ENCODE measurements around the gene SIGLECL1.
"Not testable (repeated sequence)": the region's sequence is repeated elsewhere in the genome, so short reads cannot be mapped to it uniquely, and the experiment has no call there.

The SIGLECL1 gene

DNA sequence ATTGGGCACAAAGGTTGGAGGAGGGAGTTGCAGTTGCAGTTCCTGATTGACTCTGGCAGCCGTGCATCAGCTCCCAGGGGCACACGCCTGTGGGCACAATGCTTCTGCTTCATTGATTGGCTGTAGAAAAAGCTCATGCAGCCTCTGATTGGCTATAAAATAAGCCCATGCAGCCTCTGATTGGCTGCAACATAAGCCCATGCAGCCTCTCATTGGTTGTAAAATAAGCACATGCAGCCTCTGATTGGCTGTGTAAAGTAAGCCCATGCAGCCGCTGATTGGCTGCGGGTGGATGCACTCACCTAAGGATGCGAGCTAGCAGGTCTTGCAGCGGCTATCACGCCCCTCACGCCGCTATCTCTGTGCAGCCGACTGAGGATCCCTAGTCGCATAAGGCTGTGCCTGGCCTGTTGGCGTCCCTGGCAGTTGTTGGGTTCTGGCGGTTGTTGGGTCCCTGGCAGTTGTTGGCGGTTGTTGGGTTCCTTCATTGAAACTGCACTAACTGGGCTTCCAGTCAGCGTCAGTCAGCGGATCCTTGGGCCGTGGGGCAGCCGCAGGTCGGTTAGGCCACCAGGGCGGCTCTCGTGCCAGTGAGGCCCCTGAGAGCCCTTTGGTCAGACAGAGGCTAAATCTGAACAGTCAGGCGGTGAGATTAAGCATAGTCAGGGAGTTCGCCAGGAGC, at the start of gene SIGLECL1:
Gene SIGLECL1 (plus strand): TSS at position 295 of the 682 bp plus-strand sequence. CDS start 12,993 bp downstream, outside the sequence.
- DNase-seq (ENCODE audit: low spot score), result no peak

DNA sequence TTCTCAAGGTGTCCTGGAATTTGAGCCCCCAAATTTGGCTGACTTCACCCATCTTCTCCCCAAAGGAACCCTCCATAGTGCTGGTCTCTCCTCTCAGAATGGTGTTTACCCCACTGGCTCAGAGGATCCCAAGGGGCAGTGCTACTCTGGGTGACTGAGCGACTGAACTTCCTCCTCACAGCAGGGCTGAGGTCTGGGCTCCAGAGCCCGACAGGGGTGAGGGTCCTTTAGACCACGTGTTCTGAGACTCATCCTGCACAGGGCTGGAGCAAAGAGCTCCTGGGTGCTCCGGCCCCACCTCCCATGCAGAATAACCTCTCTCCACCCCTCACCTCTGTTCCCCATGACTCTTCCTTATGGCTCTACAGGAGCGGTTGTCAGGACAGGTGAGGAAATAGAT, 49.2 kb upstream of the SIGLECL1 start:
- DNase-seq (ENCODE audit: low spot score), result no peak

DNA sequence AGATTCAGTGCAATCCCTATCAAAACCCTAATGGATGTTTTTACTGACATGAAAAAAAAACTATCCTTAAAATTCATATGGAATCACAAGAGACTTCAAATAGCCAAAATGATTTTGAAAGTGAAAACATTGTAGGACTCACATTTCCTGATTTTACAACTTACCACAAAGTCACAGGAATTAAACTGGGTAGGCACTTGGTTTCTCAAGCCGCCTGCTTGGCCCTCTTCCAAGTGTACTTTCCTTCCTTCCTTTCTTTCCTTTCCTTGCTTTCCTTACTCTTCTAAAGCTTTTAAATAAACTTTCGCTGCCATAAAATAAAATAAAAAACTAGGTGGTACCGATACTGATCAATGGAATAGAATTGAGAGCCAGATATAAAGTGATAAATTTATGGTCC, 47.0 kb upstream of the SIGLECL1 start:
- no peak for DNase-seq (ENCODE audit: low spot score)

DNA sequence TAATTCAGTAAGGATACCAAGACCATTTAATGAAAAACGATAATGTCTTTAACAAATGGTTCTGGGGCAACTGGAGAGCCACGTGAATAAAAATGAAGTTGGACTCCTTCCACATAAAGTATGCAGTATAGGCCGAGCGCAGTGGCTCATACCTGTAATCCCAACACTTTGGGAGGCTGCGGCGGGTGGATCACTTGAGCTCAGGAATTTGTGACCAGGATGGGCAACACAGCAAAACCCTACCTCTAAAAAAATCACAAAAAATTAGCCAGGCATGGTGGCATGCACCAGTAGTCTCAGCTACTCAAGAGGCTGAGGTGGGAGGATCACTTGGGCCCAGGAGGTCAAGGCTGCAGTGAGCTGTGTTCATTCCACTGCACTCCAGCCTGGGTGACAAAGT, 46.6 kb upstream of the SIGLECL1 start:
- no peak for DNase-seq (ENCODE audit: low spot score)

DNA sequence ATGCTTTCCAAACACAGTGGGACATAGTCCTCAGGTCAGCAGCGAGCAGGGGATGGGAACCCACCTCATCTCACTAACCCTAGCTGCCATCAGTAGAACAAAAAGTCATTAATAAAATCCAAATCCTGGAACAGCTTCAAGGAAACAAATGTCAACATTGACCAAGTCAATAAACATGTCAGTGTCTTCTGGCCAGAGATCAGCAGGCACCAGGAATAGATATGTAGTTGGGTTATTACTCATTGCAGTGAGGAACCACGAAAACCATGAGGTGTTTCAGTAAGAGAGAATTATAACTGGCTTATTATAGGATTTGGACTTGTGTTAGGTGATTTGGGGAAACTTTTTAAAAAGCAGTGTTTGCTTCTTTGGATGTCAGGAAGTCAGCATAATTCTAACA, 43.1 kb upstream of the SIGLECL1 start:
- DNase-seq (ENCODE audit: low spot score), result no peak

DNA sequence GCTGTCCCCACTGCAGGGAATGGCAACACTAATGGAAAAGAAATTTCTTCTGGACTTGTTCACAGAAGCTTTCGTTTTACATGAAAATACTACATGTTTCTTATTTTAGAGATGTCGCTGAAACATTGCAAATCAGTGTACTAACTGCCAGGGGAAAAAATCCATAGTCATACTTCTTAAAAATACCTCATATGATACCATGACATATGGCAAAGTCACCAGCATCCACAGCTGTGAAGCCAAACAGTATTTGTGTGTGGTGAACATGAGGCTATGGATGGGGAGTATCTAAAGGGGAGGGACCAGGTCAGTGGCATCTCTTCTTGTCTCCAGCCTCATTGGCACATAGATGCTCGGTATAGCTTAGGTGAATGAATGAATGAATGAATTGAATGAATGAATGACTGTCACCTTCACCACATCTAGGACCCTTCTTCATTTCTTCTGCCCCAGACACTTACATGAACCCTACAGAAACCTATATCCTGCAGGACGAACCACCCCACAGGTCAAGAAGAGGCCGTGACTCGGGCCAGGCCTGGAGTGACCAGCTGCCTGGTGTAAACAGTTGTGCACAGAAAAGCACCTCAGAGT, 40.6 kb upstream of the SIGLECL1 start:
- DNase-seq (ENCODE audit: low spot score), result no peak

DNA sequence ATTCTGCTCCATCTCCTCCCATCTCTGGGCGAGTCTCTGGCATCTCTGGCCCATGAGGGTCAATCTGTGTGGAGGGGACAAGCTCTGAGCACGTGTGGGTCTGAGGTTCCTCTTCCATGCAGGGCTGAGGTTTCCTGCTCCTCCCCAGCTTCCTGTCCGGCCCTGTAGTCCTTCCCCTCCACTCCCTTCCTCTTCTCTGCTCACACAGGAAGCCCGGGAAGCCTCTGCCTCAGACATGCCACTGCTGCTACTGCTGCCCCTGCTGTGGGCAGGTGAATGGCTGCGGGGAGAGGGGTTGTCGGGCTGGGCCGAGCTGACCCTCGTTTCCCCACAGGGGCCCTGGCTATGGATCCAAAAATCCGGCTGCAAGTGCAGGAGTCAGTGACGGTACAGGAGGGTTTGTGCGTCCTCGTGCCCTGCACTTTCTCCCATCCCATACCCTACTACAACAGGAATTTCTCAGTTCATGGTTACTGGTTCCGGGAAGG, 40.0 kb upstream of the SIGLECL1 start:
- not testable (repeated sequence) for DNase-seq (ENCODE audit: low spot score)

DNA sequence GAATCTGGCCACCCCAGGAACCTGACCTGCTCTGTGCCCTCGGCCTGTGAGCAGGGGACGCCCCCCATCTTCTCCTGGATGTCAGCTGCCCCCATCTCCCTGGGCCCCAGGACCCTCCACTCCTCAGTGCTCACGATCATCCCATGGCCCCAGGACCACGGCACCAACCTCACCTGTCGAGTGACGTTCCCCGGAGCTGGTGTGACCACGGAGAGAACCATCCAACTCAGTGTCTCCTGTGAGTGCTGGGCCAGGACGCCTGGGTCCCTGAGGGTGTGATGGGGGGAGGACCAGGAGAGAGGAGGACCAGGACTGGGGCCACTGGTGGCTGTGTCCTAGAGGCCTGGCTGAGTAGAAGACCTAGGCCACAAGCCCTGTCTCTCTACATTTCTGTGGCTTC, 39.0 kb upstream of the SIGLECL1 start:
- DNase-seq (ENCODE audit: low spot score), result no peak

DNA sequence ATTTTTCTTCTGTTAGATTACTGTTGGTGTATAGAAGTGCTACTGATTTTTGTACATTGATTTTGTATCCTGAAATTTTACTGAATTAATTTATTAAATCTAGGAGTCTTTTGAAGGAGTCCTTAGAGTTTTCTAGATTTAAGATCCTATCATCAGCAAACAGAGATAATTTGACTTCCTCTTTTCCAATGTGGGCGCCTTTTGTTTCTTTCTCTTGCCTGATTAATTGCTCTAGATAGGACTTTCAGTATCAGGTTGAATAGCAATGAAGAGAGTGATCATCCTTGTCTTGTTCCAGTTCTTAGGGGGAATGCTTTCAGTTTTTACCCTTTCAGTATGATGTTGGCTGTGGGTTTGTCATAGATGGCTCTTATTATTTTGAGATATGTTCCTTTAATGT, 31.6 kb upstream of the SIGLECL1 start:
- DNase-seq (ENCODE audit: low spot score), result no peak

DNA sequence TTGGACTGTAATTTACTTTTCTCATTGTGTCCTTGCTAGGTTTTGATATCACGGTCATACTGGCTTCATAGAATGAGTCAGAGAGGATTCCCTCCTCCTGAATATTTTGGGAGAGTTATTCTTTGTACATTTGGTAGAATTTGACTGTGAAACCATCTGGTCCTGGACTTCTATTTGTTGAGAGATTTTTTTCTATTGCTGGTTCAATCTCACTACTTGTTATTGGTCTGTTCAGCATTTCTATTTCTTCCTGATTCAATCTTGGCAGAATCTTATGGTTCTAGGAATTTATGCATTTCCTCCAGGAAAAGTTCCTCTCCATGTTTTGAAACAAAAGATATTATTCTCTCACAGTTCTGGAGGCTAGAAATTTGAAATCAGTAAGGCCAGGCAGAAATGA, 30.9 kb upstream of the SIGLECL1 start:
- no peak for DNase-seq (ENCODE audit: low spot score)

DNA sequence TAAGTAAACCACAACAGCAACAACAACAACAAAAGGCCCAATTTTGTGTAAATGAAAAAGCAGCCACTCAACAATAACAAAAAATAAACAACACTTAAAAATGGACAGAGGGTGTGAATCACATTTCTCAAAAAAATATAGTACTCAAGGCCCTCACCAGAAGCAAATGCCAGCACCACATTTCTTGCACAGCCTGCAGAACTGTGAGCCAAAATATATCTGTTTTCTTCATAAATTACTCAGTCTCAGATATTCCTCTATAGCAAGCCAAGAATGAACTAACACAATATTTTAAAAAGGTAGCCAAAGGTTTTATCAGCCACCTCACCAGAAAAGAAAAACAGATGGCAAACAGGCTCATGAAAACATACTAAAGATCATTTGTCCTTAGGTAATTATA, 29.9 kb upstream of the SIGLECL1 start:
- no peak for DNase-seq (ENCODE audit: low spot score)

DNA sequence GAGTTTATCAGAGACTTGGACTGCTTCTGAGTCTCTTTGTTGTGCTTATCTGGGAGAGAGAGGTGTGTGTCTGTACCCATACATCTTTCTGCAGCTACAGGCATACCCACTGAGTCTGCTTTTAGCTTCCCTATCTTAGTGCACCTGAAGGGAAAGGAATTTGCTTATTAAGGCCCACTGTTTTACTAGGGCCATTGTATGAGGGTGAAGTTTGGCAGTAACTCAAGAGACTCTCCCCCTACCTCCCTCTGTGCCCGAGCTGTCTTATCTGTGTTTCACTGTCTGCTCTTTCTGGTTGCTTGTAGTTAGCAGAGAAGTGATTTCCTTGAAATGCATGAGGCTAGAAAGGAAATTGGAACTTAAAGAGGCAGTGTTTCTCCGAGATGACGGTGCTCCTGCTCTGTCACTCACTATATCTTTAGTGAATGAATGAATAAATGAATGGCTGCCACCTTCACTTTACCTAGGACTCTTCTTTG, 26.7 kb upstream of the SIGLECL1 start:
- DNase-seq (ENCODE audit: low spot score), result no peak

DNA sequence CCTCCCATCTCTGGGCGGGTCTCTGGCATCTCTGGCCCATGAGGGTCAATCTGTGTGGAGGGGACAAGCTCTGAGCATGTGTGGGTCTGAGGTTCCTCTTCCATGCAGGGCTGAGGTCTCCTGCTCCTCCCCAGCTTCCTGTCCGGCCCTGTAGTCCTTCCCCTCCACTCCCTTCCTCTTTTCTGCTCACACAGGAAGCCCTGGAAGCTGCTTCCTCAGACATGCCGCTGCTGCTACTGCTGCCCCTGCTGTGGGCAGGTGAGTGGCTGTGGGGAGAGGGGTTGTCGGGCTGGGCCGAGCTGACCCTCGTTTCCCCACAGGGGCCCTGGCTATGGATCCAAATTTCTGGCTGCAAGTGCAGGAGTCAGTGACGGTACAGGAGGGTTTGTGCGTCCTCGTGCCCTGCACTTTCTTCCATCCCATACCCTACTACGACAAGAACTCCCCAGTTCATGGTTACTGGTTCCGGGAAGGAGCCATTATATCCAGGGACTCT, 25.9 kb upstream of the SIGLECL1 start, which contains the start of gene CD33:
Gene CD33 (plus strand): TSS at position 183 of the 496 bp plus-strand sequence. CDS start 39 bp downstream, at position 222.
- not testable (repeated sequence) for DNase-seq (ENCODE audit: low spot score)

DNA sequence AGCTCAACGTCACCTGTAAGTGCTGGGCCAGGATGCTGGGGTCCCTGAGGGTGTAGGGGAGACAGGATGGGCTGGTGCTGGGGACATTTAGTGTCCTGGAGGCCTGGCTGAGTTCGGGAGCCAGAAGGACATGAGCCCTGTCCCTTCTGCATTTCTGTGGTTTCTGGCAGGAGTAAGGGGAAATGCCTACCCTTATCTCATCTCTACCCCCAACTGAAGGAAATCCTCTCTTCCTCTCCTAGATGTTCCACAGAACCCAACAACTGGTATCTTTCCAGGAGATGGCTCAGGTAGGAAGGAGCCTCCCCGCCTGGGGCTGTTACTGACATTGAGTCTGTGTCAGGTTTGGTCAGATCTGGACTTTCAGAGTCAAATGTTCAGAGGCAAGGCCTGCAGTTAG, 24.8 kb upstream of the SIGLECL1 start:
- no peak for DNase-seq (ENCODE audit: low spot score)

DNA sequence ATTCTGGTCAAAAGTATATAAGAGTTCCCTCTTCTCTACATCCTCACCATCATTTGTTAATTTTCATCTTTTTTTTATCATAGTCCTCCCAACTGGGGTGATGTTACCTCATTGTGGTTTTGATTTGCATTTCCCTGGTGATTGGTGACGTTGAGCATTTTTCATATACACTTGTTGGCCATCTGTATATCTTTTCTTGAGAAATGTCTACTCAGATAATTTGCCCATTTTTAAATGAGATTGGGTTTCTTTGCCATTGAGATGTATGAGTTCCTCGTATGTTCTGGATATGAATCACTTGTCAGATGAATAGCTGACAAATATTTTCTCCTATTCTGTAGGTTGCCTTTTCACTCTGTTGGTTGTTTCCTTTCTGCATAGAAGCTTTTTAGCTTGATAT, 23.6 kb upstream of the SIGLECL1 start:
- no peak for DNase-seq (ENCODE audit: low spot score)

DNA sequence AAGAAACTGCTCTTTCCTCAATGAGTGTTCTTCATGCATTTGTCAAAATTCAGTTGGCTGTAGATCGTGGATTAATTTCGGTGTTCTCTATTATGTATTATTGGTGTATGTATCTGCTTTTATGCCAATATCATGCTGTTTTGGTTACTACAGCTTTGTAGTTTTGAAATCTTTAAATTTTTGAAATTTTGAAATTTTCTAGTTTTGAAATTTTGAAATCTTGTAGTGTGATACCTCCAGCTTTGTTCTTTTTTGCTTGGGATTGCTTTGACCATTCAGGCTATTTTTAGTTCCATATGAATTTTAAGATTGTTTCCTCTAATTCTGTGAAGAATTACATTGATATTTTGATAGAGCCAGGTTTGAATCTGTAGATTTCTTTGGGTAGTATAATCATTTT, 22.9 kb upstream of the SIGLECL1 start:
- DNase-seq (ENCODE audit: low spot score), result no peak

DNA sequence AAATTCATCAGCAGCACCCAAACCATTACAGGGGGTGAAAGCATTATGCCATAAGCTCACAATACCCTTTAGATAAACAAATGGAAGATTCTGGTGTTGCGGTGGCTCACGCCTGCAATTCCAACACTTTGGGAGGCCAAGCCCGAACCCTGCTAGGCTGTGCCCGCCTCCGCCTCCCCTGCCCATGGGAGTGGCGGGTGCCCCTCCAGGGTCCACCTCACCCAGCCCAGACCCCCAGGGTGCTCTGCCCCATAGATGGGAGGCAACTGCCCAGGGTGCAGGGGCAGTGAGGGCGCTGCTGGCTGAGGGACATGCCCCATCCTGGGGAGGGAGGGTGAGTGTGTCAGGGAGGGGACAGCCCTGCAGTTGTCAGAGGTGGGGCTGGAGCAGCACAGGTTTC, 10.0 kb upstream of the SIGLECL1 start:
- DNase-seq (ENCODE audit: low spot score), result no peak

DNA sequence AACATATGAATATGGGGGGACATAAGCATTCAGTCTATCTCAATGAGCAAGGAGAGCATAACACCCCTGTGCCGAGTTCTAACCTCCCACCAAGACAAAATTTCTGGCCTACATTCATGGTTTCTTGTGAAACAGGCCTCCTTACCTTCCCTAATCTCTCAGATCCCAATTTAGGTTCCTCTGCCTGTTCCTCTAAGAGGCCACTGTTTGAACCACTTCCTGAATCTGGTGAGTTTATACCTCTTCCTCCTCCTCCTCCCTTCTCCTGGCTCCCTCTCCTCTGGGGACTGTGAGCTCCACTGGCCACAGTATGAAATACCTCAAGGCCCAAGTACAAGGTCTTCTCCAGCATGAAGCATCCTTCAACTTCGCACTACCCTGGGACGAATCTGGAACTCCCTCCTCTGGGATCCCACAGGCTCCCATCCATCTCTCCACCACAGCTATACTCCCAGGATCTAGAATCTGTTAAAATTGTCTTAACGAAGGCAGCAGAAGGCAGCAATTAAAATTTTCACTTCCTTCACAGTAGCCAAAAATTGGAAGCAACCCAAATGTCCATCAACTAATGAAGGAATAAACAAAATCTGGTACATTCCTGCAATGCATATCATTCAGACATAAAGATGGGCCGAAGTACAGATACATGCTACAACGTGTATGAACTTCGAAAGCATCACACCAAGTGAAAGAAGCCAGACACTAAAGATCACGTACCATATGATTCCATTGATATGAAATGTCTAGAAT, 7.8 kb upstream of the SIGLECL1 start:
- DNase-seq (ENCODE audit: low spot score), result no peak

DNA sequence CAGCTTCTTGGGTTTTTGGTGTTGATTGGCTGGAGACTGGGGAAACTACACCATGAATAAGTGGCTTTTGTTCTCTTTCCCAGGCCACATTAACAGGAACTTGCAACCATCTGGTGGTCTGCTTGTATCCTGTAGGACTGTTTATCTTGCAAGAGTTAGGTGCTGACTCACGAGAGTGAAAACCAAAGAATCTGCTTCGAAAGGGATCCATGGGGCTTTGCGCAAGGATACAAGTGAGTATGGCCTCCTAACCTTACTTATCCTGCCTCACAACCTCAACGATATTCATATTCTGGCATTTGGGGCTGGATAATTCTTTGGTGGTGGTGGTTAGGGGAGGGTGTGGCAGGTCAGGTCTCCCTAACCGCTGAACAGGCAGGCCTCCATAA, 4.7 kb upstream of the SIGLECL1 start:
- DNase-seq (ENCODE audit: low spot score), result no peak

DNA sequence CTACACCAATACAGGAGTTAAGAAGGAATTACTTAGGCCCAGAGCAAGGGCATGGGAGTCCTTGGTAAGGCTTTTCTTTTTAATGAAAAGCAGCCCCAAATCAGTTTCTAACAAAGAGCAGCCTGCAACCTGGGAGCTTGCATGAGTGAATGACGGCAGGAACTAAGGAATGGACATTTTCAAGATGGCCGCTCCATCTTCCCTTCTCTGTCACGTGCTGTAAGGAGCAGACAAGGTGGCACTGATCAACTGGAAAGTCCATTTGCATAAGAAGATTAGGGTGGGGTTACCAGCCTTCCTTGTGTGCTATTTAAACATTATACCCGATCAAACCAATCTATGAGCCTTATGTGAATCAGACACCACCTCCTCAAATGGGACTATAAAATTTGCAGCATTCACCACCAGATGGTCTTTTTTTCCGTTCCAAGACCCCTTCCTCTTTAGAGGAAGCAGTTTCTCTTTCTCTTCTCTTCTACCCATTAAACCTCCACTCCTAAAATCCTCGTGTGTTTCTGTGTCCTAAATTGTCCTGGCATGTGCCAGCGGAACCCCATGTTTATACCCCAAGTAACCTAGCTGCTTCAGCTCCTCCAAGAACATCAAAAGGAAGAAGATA, 2.8 kb upstream of the SIGLECL1 start:
- no peak for DNase-seq (ENCODE audit: low spot score)

DNA sequence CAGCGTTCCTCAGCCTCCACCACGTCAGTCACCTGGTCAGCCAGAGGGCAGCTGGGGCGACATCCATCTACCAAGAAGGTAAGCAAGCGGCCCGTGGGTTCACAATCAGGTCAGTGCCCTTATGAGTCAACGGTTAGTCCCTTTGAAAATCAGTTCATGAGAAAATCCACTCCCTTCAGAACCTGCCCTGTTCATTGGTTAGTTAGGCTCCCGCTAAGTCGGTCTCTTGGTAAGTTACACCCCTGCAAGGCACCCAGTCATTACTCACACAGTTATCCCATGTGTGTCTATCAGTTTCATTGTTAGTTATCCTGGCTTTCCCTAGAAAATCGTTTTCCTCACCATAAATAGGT, 564 bp downstream of the SIGLECL1 start:
- DNase-seq (ENCODE audit: low spot score), result no peak

DNA sequence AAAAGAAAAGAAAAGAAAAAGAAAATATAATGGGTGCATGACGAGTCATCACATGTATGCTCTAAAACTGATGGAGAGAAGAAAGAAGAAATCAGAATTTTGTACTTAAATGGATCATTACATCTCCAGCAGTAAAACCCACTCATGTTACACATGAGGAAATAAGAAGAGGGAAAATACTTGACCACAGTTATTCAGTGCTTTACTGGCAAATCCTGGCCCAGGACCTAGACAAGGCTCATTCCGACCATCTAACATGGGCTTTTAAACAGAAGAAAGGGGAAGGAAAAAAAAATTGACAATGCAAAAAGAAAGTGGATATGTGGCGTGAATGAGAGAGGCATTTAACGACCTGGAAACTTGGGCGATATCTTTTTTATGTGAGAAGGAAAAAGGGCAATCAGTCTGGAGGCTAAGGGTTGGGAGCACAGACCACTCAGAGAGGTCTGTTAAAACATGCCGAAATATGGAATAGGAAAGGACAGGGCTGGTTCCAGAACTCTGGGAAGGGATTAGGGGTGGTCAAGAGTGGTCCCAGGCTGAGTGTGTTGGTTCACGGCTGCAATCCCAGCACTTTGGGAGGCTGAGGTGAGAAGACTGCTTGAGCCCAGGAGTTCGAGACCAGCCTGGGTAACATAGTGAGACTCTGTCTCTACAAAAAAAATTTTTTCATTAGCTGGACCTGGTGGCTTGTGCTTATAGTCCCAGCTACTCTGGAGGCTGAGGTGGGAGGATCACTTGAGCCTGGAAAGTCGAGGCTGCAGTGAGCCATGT, 1.6 kb downstream of the SIGLECL1 start:
- DNase-seq (ENCODE audit: low spot score), result no peak
